GM12878 (cell line): Measurements from ENCODE around the gene CORO1A. TPM values are rescaled to one million over a fixed set of nuclear protein-coding genes. Genes with fewer than 3 reads are reported as not detected.
A peak's percentile ranks its signal among the peaks of the same experiment; 100 is the strongest.

Source experiments
- BHLHE40 ChIP-seq, 2 experiments: fragments of 450-650 bp in 1 of 2; IDR thresholded peaks; 2 replicates each; pipeline ENCODE4 v1.6.1; 2011 to 2017; ENCODE audit warnings: low read depth in 2 of 2, borderline replicate concordance in 1 of 2, improper control_type of control experiment in 1 of 2, low read length in 1 of 2, mild to moderate bottlenecking in 1 of 2
- CEBPB ChIP-seq, 2 experiments: fragments of 150-350 bp in 1 of 2; IDR thresholded peaks; 2 replicates each; pipeline ENCODE4 v1.6.1; 2012 to 2014; ENCODE audit warnings: low read depth in 2 of 2, low read length in 2 of 2, borderline replicate concordance in 1 of 2, inconsistent platforms in 1 of 2
- CEBPZ ChIP-seq: fragments of 150-350 bp; IDR thresholded peaks from 2 replicates; pipeline ENCODE4 v1.6.1; 2016; ENCODE audit warnings: low read depth, low read length
- CHD1 ChIP-seq: IDR thresholded peaks from 2 replicates; pipeline ENCODE4 v1.6.1; 2012; ENCODE audit warnings: low read depth, low read length, improper control_type of control experiment
- CHD2 ChIP-seq: IDR thresholded peaks from 2 replicates; pipeline ENCODE4 v1.6.1; 2011; ENCODE audit warnings: low read depth, low read length, improper control_type of control experiment, borderline replicate concordance
- E2F8 ChIP-seq: fragments of 450-650 bp; IDR thresholded peaks from 2 replicates; pipeline ENCODE4 v1.6.1; 2018; ENCODE audit warnings: mild to moderate bottlenecking, low read depth, moderate library complexity; ENCODE audit not compliant: partially characterized antibody
- ETV6 ChIP-seq, 2 experiments: fragments of 450-650 bp in 1 of 2; IDR thresholded peaks in 1 of 2; conservative IDR thresholded peaks in 1 of 2; 2 replicates each; pipeline ENCODE4 v1.6.1; 2014; ENCODE audit warnings: antibody characterized with exemption in 1 of 2, borderline replicate concordance in 1 of 2, low read depth in 1 of 2, mild to moderate bottlenecking in 1 of 2, moderate library complexity in 1 of 2
- EZH2 ChIP-seq: IDR thresholded peaks from 2 replicates; pipeline ENCODE4 v1.6.1; 2012; ENCODE audit warnings: low read depth, mild to moderate bottlenecking, control low read depth, inconsistent platforms, low read length, borderline replicate concordance; ENCODE audit not compliant: control insufficient read depth
- IKZF1 ChIP-seq: fragments of 450-650 bp; conservative IDR thresholded peaks from 2 replicates; pipeline ENCODE4 v1.6.1; 2017; ENCODE audit warnings: antibody characterized with exemption, mild to moderate bottlenecking
- JUND ChIP-seq: IDR thresholded peaks from 2 replicates; pipeline ENCODE4 v1.6.1; 2012; ENCODE audit warnings: low read depth, mild to moderate bottlenecking, low read length, improper control_type of control experiment, moderate library complexity
- MYB ChIP-seq: fragments of 150-350 bp; IDR thresholded peaks from 2 replicates; pipeline ENCODE4 v1.6.1; 2014; ENCODE audit warnings: mild to moderate bottlenecking, low read depth, low read length, borderline replicate concordance
- NRF1 ChIP-seq: conservative IDR thresholded peaks from 2 replicates; pipeline ENCODE4 v1.6.1; 2011; ENCODE audit warnings: mild to moderate bottlenecking, low read depth, low read length, improper control_type of control experiment
- RBBP5 ChIP-seq: fragments of 200-600 bp; sonication (generic); conservative IDR thresholded peaks from 2 replicates; pipeline ENCODE4 v1.6.1; 2016
- RFX5 ChIP-seq: IDR thresholded peaks from 2 replicates; pipeline ENCODE4 v1.6.1; 2011; ENCODE audit warnings: low read depth, low read length, improper control_type of control experiment
- SIN3A ChIP-seq: IDR thresholded peaks from 2 replicates; pipeline ENCODE4 v1.6.1; 2012; ENCODE audit warnings: low read depth, low read length, improper control_type of control experiment
- SREBF2 ChIP-seq: IDR thresholded peaks from 2 replicates; pipeline ENCODE4 v1.6.1; 2012; ENCODE audit warnings: mild to moderate bottlenecking, low read length
- STAT3 ChIP-seq: IDR thresholded peaks from 2 replicates; pipeline ENCODE4 v1.6.1; 2011; ENCODE audit warnings: low read depth, low read length, improper control_type of control experiment
- TARDBP ChIP-seq: IDR thresholded peaks from 2 replicates; pipeline ENCODE4 v1.6.1; 2016; ENCODE audit warnings: borderline replicate concordance
- USF1 ChIP-seq: IDR thresholded peaks from 2 replicates; pipeline ENCODE4 v1.6.1; 2011; ENCODE audit warnings: borderline replicate concordance, low read depth, mild to moderate bottlenecking, moderate library complexity, mixed read lengths, low read length; ENCODE audit not compliant: insufficient read depth; ENCODE audit errors: extremely low read length
- ZNF207 ChIP-seq: fragments of 450-650 bp; IDR thresholded peaks from 2 replicates; pipeline ENCODE4 v1.6.1; 2014; ENCODE audit warnings: antibody characterized with exemption, mild to moderate bottlenecking, borderline replicate concordance
- polyA plus RNA-seq, 11 experiments: library from polyadenylated mRNA; depleted of rRNA in 4 of 11; unstranded in 6 of 11; stranded (reverse) in 5 of 11; fragments of >200 nt; fragmentation: Nextera tagmentation in 4 of 11; fragmentation: Illumina TruSeq in 1 of 11; extraction: Ambion mirVana in 4 of 11; extraction: Trizol in 1 of 11; gene quantifications; 1 replicate in 1 of 11; 2 replicates in 10 of 11; pipeline versions ENCODE4 v1.2.1 to v1.2.3, GENCODE V29; 2011 to 2016; ENCODE audit warnings: inconsistent platforms in 2 of 11, missing spikeins in 2 of 11, low read depth in 1 of 11
- total RNA-seq, 4 experiments: library from RNA; depleted of rRNA in 3 of 4; stranded (reverse); fragments of >200 nt in 3 of 4; fragmentation: Illumina TruSeq in 1 of 4; extraction: Trizol in 1 of 4; gene quantifications; 2 replicates each; pipeline versions ENCODE4 v1.2.1 to v1.2.3, GENCODE V29; 2013 to 2021

CORO1A gene
- total and polyA plus RNA-seq, 10 of the 15 experiments (the other 5 are each of a cell fraction or from before 2014, with no cell fraction given) = 16.3 to 1,464 (median 714) TPM

DNA sequence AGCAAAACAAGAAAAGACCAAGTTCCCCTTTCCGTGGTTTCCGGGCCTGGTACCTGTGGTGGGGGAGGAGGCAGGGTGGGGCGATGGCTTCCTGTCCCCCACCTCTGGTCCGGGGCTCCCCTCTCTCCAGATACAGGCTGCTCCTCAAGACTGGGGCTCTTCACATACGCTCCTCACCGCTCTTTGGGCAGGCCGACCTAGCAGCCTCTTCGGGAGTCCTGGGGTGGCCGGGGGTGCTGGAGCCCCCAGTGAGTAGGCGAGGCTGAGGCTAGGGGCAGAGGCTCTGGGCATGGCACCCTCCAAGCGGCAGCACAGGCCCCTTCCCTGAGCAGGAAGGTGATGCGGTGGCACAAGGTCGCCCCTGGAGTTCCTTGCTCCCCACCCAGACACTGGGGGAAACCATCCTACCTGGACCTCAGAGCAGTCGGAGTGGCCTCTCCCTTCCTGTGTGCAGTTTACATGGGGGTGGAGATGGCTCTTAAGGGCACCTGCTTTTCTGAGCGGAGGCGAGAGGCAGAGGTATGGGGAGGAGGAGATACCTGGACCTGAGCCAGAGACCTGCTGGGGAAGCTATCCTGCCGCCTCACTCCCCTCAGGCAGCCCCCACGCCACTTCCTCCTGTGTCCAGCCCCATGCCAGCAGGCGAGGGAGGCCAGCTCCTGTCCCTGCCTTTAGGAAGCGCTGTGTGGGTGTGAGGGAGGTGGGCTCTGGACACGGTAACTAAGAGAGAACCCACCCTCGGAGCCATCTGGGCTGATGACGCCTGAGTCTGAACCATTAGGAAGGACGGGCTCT, 891 bp downstream of the CORO1A start (continued):
- TF ChIP-seq SIN3A (no peak), TARDBP (no peak), CHD2 (peak; percentile 78), RFX5 (no peak), NRF1 (no peak), CEBPZ (no peak), ZNF207 (no peak), E2F8 (no peak), USF1 (no peak), ETV6 (conservative IDR thresholded peaks at IDR 0.05 in 1 of 2, IDR thresholded peaks at IDR 0.05 in 1 of 2; ENCODE audit: borderline replicate concordance in 1 of 2, low read depth in 1 of 2) (peak in 1 of 2 experiments; percentile 92; a peak in 2 of 4 replicates), EZH2 (no peak), STAT3 (no peak), CHD1 (no peak), BHLHE40 (IDR thresholded peaks at IDR 0.05; ENCODE audit: borderline replicate concordance in 1 of 2, low read depth in 2 of 2, low read length in 1 of 2) (peak in 1 of 2 experiments; percentile 35; a peak in 1 of 4 replicates), RBBP5 (no peak), SREBF2 (no peak), MYB (no peak), IKZF1 (peak; percentile 5), JUND (no peak), CEBPB (IDR thresholded peaks at IDR 0.05; ENCODE audit: borderline replicate concordance in 1 of 2, low read depth in 2 of 2, low read length in 2 of 2) (no peak)
